ENCODE measurements around the gene LRRIQ3.

DNA sequence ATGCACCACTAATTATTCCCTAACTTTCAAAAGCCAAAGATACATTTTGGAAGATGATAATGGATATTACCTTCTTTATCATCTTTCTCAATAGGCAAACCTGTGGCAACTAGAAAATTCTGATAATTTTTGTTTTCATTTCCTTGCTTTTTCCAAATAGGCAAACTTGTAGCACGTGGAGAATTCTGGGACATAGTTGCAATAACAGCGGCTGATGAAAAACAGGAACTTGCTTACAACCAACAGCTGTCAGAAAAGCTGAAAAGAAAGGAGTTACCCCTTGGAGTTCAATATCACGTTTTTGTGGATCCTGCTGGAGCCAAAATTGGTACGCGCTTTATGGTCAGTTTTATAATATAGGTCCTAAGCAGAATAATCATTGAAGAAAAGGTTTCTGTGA, 1.5 kb upstream of the LRRIQ3 start:
- TF ChIP-seq, protein P1, sequence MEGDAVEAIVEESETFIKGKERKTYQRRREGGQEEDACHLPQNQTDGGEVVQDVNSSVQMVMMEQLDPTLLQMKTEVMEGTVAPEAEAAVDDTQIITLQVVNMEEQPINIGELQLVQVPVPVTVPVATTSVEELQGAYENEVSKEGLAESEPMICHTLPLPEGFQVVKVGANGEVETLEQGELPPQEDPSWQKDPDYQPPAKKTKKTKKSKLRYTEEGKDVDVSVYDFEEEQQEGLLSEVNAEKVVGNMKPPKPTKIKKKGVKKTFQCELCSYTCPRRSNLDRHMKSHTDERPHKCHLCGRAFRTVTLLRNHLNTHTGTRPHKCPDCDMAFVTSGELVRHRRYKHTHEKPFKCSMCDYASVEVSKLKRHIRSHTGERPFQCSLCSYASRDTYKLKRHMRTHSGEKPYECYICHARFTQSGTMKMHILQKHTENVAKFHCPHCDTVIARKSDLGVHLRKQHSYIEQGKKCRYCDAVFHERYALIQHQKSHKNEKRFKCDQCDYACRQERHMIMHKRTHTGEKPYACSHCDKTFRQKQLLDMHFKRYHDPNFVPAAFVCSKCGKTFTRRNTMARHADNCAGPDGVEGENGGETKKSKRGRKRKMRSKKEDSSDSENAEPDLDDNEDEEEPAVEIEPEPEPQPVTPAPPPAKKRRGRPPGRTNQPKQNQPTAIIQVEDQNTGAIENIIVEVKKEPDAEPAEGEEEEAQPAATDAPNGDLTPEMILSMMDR (IDR thresholded peaks at IDR 0.05), result no peak
- TF ChIP-seq POLR2A (IDR thresholded peaks at IDR 0.05), result no peak

Data from testis (tissue), 2 donors.